IMR-90 (cell line): ENCODE data around the gene MPZL2. TPM values are rescaled to one million over a fixed set of nuclear protein-coding genes. Genes with fewer than 3 reads are reported as not detected.

Experiments used
- ATAC-seq: fragments of 200-7000 bp; cut with Tn5 transposase; 2 replicates; pipeline ENCODE4 v1.9.1; 2020; ENCODE audit warnings: low read depth, mild to moderate bottlenecking, moderate library complexity
- BruUV-seq: library from RNA; stranded (reverse); fragments of 400-500 nt; replicated peaks from 2 replicates; lab custom pipeline; 2021; lab: Mats Ljungman, UMichigan
- CTCF ChIA-PET: fragments of 300-600 bp; formaldehyde crosslinking; extraction: SDS; loops from one replicate; lab custom pipeline; 2021; ENCODE audit warnings: antibody characterized with exemption; lab: Yijun Ruan, JAX
- POLR2A ChIA-PET: fragments of 300-600 bp; sonication (Branson Sonifier 250); formaldehyde crosslinking; loops from one replicate; lab custom pipeline; 2022; ENCODE audit warnings: antibody characterized with exemption; ENCODE audit not compliant: unreplicated experiment; lab: Charles Lee
- DNase-seq: peaks from one replicate; pipeline ENCODE4 v3.0.0; 2013
- H2AFZ ChIP-seq: replicated peaks from 2 replicates; pipeline ENCODE3; 2013; ENCODE audit warnings: low read length, mild to moderate bottlenecking; ENCODE audit not compliant: poor library complexity
- H2AK5ac ChIP-seq: 2 replicates; pipeline ENCODE4 v1.6.1; 2013; ENCODE audit warnings: low read depth, low read length, inconsistent platforms
- H2AK9ac ChIP-seq: replicated peaks from 2 replicates; pipeline ENCODE3; 2013; ENCODE audit warnings: mild to moderate bottlenecking, low read depth, low read length, moderate library complexity; ENCODE audit not compliant: poor library complexity
- H2BK120ac ChIP-seq: 2 replicates; pipeline ENCODE4 v1.6.1; 2013; ENCODE audit warnings: low read depth, low read length, inconsistent platforms
- H2BK15ac ChIP-seq: 3 replicates; pipeline ENCODE4 v1.6.1; 2013; ENCODE audit warnings: low read depth, low read length, inconsistent platforms
- H2BK20ac ChIP-seq: 2 replicates; pipeline ENCODE4 v1.6.1; 2013; ENCODE audit warnings: low read depth, mild to moderate bottlenecking, inconsistent platforms, low read length, moderate library complexity
- H2BK5ac ChIP-seq: 2 replicates; pipeline ENCODE4 v1.6.1; 2013; ENCODE audit warnings: mild to moderate bottlenecking, low read depth, low read length, inconsistent platforms; ENCODE audit not compliant: poor library complexity, severe bottlenecking
- H3K14ac ChIP-seq: replicated peaks from 2 replicates; pipeline ENCODE4 v1.6.1; 2013; ENCODE audit warnings: low read depth, low read length, inconsistent platforms
- H3K18ac ChIP-seq: 2 replicates; pipeline ENCODE4 v1.6.1; 2013; ENCODE audit warnings: low read depth, low read length, control low read depth
- H3K23ac ChIP-seq: 2 replicates; pipeline ENCODE4 v1.6.1; 2013; ENCODE audit warnings: low read depth, low read length, inconsistent platforms
- H3K27ac ChIP-seq: 2 replicates; pipeline ENCODE4 v1.5.1; 2013; ENCODE audit warnings: mild to moderate bottlenecking, control low read depth, low read length; ENCODE audit not compliant: insufficient read depth
- H3K27me3 ChIP-seq: 2 replicates; pipeline ENCODE4 v1.6.1; 2013; ENCODE audit warnings: low read length; ENCODE audit not compliant: control insufficient read depth, insufficient read depth
- H3K36me3 ChIP-seq: 2 replicates; pipeline ENCODE4 v1.6.1; 2013; ENCODE audit warnings: low read length, mixed read lengths; ENCODE audit not compliant: control insufficient read depth, insufficient read depth
- H3K4ac ChIP-seq: 2 replicates; pipeline ENCODE4 v1.6.1; 2013; ENCODE audit warnings: low read depth, low read length, inconsistent platforms
- H3K4me1 ChIP-seq: 2 replicates; pipeline ENCODE4 v1.6.1; 2013; ENCODE audit warnings: low read length, mixed read lengths; ENCODE audit not compliant: control insufficient read depth, insufficient read depth
- H3K4me2 ChIP-seq: 2 replicates; pipeline ENCODE4 v1.6.1; 2013; ENCODE audit warnings: low read depth, mild to moderate bottlenecking, control low read depth, low read length, moderate library complexity
- H3K4me3 ChIP-seq: 2 replicates; pipeline ENCODE4 v1.5.1; 2013; ENCODE audit warnings: low read depth, mild to moderate bottlenecking, control low read depth, low read length, moderate library complexity; ENCODE audit not compliant: insufficient read depth
- H3K56ac ChIP-seq: 2 replicates; pipeline ENCODE4 v1.6.1; 2013; ENCODE audit warnings: low read length, inconsistent platforms; ENCODE audit not compliant: insufficient read depth; ENCODE audit errors: extremely low read depth
- H3K79me1 ChIP-seq, 2 experiments: 2 replicates each; pipeline ENCODE4 v1.6.1; 2013; ENCODE audit warnings: low read length in 2 of 2, inconsistent platforms in 1 of 2, low read depth in 1 of 2
- H3K9ac ChIP-seq: 2 replicates; pipeline ENCODE4 v1.6.1; 2013; ENCODE audit warnings: low read depth, low read length, control low read depth
- H3K9me1 ChIP-seq: 2 replicates; pipeline ENCODE4 v1.6.1; 2013; ENCODE audit warnings: low read length, inconsistent platforms; ENCODE audit not compliant: insufficient read depth
- H3K9me3 ChIP-seq: 2 replicates; pipeline ENCODE4 v1.6.1; 2013; ENCODE audit warnings: low read length; ENCODE audit not compliant: control insufficient read depth, insufficient read depth
- H4K20me1 ChIP-seq: 2 replicates; pipeline ENCODE4 v1.6.1; 2013; ENCODE audit warnings: low read length, inconsistent platforms; ENCODE audit not compliant: insufficient read depth
- H4K5ac ChIP-seq: 2 replicates; pipeline ENCODE4 v1.6.1; 2013; ENCODE audit warnings: mild to moderate bottlenecking, low read depth, low read length, control low read depth
- H4K8ac ChIP-seq, 2 experiments: 2 replicates each; pipeline ENCODE4 v1.6.1; 2013; ENCODE audit warnings: low read depth in 2 of 2, low read length in 2 of 2, control low read depth in 1 of 2, inconsistent platforms in 1 of 2
- H4K91ac ChIP-seq: 2 replicates; pipeline ENCODE4 v1.6.1; 2013; ENCODE audit warnings: low read depth, low read length, inconsistent platforms; ENCODE audit not compliant: insufficient read depth
- BHLHE40 ChIP-seq: fragments of 150-350 bp; IDR thresholded peaks from 2 replicates; pipeline ENCODE4 v1.6.1; 2016; ENCODE audit warnings: mild to moderate bottlenecking, low read depth, low read length
- CEBPB ChIP-seq: IDR thresholded peaks from 2 replicates; pipeline ENCODE4 v1.6.1; 2012; ENCODE audit warnings: low read depth, low read length, improper control_type of control experiment
- CHD1 ChIP-seq: IDR thresholded peaks from 2 replicates; pipeline ENCODE4 v1.6.1; 2012; ENCODE audit warnings: low read depth, low read length, improper control_type of control experiment
- FOS ChIP-seq: fragments of 150-350 bp; IDR thresholded peaks from 2 replicates; pipeline ENCODE4 v1.6.1; 2016; ENCODE audit warnings: low read depth, low read length
- MAFK ChIP-seq: IDR thresholded peaks from 2 replicates; pipeline ENCODE4 v1.6.1; 2012; ENCODE audit warnings: low read depth, low read length, improper control_type of control experiment
- MAZ ChIP-seq: IDR thresholded peaks from 2 replicates; pipeline ENCODE4 v1.6.1; 2012; ENCODE audit warnings: low read depth, mild to moderate bottlenecking, low read length, improper control_type of control experiment, moderate library complexity, borderline replicate concordance
- MXI1 ChIP-seq: IDR thresholded peaks from 2 replicates; pipeline ENCODE4 v1.6.1; 2012; ENCODE audit warnings: low read depth, mild to moderate bottlenecking, low read length, moderate library complexity, borderline replicate concordance
- NFE2L2 ChIP-seq: fragments of 150-350 bp; IDR thresholded peaks from 2 replicates; pipeline ENCODE4 v1.6.1; 2016; ENCODE audit warnings: low read depth, mild to moderate bottlenecking, low read length
- POLR2A ChIP-seq: IDR thresholded peaks from 2 replicates; pipeline ENCODE4 v1.6.1; 2012; ENCODE audit warnings: mild to moderate bottlenecking, low read depth, low read length
- RAD21 ChIP-seq: IDR thresholded peaks from 2 replicates; pipeline ENCODE4 v1.6.1; 2012; ENCODE audit warnings: low read length, improper control_type of control experiment
- RCOR1 ChIP-seq: IDR thresholded peaks from 2 replicates; pipeline ENCODE4 v1.6.1; 2012; ENCODE audit warnings: mild to moderate bottlenecking, low read length, improper control_type of control experiment; ENCODE audit not compliant: insufficient replicate concordance
- RFX5 ChIP-seq: IDR thresholded peaks from 2 replicates; pipeline ENCODE4 v1.8.0; 2012; ENCODE audit warnings: low read depth, mild to moderate bottlenecking, low read length, moderate library complexity
- SMC3 ChIP-seq: fragments of 150-350 bp; IDR thresholded peaks from 2 replicates; pipeline ENCODE4 v1.6.1; 2016; ENCODE audit warnings: low read depth, mild to moderate bottlenecking, antibody characterized with exemption, low read length, moderate library complexity
- WGBS, 2 experiments: methylation state at CpG; one replicate each; pipeline versions ENCODE4 v1.1.5 to v1.1.7; 2013; ENCODE audit warnings: missing lambda C conversion rate in 2 of 2; ENCODE audit not compliant: insufficient read length in 1 of 2; ENCODE audit errors: extremely low coverage in 2 of 2; 5-methylcytosine and 5-hydroxymethylcytosine counted together
- dilution Hi-C: fragments of 300-500 bp; cut with HindIII; formaldehyde crosslinking; loops from one replicate; pipeline ENCODE4 v1.14.3; 2018; ENCODE audit warnings: low sequenced_read_pairs; ENCODE audit not compliant: unreplicated experiment
- in situ Hi-C: fragments of 300-500 bp; cut with MboI; formaldehyde crosslinking; loops from 3 replicates; pipeline ENCODE4 v1.14.3; 2019; ENCODE audit warnings: low sequenced_read_pairs, inconsistent platforms, mixed read lengths
- intact Hi-C: fragments of 100-400 bp; cut with micrococcal nuclease; formaldehyde crosslinking; loops from 2 replicates; pipeline ENCODE4 v1.10.0; 2022
- polyA plus RNA-seq, 3 experiments: library from polyadenylated mRNA; depleted of rRNA; stranded (reverse); fragments of >200 nt; gene quantifications; 2 replicates each; pipeline ENCODE4 v1.2.3, GENCODE V29; 2012; ENCODE audit warnings: low replicate concordance in 1 of 3
- total RNA-seq: library from RNA; depleted of rRNA; stranded (reverse); fragments of >200 nt; gene quantifications from 2 replicates; pipeline ENCODE4 v1.2.3, GENCODE V29; 2012
- TF ChIP-seq, protein P1 (sequence below): fragments of 150-350 bp; IDR thresholded peaks from 2 replicates; pipeline ENCODE4 v1.6.1; 2017; ENCODE audit warnings: mild to moderate bottlenecking, antibody characterized with exemption, low read length, low read depth
- TF ChIP-seq, protein P2 (sequence below): fragments of 150-350 bp; IDR thresholded peaks from 2 replicates; pipeline ENCODE4 v1.6.1; 2016; ENCODE audit warnings: low read depth, mild to moderate bottlenecking, low read length, moderate library complexity, borderline replicate concordance
- TF ChIP-seq, protein P3 (sequence below): conservative IDR thresholded peaks from 2 replicates; pipeline ENCODE4 v1.5.1; 2012; ENCODE audit warnings: mild to moderate bottlenecking, low read depth, low read length, improper control_type of control experiment

The MPZL2 gene
- total and polyA plus RNA-seq, 2 of the 4 experiments (the other 2 are of a cell fraction): not detected

DNA sequence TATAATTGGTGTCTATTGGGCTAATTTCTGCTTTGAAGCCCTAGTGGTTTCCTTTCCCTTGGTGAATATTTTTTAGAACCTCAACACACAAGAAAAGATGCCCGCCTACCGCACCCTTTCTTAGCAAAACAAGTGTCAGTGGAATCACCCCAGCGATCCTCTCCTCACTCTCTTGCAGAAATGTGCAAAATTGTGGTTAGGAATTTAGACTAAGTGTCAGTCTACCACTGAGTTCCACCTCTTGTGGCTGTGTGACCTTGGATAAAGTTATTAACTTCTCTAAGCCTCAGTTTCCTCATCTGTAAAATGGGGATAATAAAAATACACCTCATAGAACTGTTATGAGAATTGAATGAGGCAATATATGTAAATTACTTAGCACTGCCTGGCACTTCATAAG lies 34.0 kb downstream of the MPZL2 start:
- Histone ChIP-seq H3K56ac (no peak overlapping the region), H3K79me1 (no peaks in the 10 kb centered on the region), H2AFZ (no peak overlapping the region), H3K4me3 (no peak overlapping the region), H3K9me1 (no peaks in the 10 kb centered on the region), H4K8ac (no peak overlapping the region), H2AK5ac (no peak overlapping the region), H3K9ac (no peak overlapping the region), H4K20me1 (no peaks in the 10 kb centered on the region), H3K14ac (no peak overlapping the region), H4K91ac (no peak overlapping the region), H2BK5ac (no peak overlapping the region), H2BK15ac (no peak overlapping the region), H3K27ac (no peak overlapping the region), H3K23ac (no peak overlapping the region), H3K4me1 (no peaks in the 10 kb centered on the region), H4K5ac (no peak overlapping the region), H2BK120ac (no peak overlapping the region), H3K9me3 (no peaks in the 10 kb centered on the region), H2BK20ac (no peak overlapping the region), H3K4ac (no peak overlapping the region), H3K18ac (no peak overlapping the region), H3K4me2 (no peak overlapping the region), H2AK9ac (no peak overlapping the region), H3K36me3 (no peaks in the 10 kb centered on the region), H3K27me3 (no peaks in the 10 kb centered on the region; the same call in 1 of the 2 replicates)
- no peak for ATAC-seq
- dilution Hi-C loops: no loop called here
- no CpG with 5 or more reads among the region's 3 CpGs for WGBS, 2 experiments
- ChIA-PET CTCF (no interaction called here), POLR2A (no interaction called here)
- no TSS peak for BruUV-seq
- no peak for TF ChIP-seq CHD1
- no peak for TF ChIP-seq CEBPB
- no peak for TF ChIP-seq SMC3
- no peak for TF ChIP-seq FOS
- no peak for TF ChIP-seq BHLHE40
- no peak for TF ChIP-seq POLR2A
- TF ChIP-seq, protein P1, sequence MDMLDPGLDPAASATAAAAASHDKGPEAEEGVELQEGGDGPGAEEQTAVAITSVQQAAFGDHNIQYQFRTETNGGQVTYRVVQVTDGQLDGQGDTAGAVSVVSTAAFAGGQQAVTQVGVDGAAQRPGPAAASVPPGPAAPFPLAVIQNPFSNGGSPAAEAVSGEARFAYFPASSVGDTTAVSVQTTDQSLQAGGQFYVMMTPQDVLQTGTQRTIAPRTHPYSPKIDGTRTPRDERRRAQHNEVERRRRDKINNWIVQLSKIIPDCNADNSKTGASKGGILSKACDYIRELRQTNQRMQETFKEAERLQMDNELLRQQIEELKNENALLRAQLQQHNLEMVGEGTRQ: no peak
- TF ChIP-seq, protein P2, sequence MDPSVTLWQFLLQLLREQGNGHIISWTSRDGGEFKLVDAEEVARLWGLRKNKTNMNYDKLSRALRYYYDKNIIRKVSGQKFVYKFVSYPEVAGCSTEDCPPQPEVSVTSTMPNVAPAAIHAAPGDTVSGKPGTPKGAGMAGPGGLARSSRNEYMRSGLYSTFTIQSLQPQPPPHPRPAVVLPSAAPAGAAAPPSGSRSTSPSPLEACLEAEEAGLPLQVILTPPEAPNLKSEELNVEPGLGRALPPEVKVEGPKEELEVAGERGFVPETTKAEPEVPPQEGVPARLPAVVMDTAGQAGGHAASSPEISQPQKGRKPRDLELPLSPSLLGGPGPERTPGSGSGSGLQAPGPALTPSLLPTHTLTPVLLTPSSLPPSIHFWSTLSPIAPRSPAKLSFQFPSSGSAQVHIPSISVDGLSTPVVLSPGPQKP: no peak
- TF ChIP-seq MAZ: no peak
- TF ChIP-seq RCOR1: no peak
- TF ChIP-seq RAD21: no peak
- TF ChIP-seq NFE2L2: no peak
- TF ChIP-seq RFX5: no peak
- TF ChIP-seq, protein P3, sequence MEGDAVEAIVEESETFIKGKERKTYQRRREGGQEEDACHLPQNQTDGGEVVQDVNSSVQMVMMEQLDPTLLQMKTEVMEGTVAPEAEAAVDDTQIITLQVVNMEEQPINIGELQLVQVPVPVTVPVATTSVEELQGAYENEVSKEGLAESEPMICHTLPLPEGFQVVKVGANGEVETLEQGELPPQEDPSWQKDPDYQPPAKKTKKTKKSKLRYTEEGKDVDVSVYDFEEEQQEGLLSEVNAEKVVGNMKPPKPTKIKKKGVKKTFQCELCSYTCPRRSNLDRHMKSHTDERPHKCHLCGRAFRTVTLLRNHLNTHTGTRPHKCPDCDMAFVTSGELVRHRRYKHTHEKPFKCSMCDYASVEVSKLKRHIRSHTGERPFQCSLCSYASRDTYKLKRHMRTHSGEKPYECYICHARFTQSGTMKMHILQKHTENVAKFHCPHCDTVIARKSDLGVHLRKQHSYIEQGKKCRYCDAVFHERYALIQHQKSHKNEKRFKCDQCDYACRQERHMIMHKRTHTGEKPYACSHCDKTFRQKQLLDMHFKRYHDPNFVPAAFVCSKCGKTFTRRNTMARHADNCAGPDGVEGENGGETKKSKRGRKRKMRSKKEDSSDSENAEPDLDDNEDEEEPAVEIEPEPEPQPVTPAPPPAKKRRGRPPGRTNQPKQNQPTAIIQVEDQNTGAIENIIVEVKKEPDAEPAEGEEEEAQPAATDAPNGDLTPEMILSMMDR: no peak
- no peak for TF ChIP-seq MXI1
- TF ChIP-seq MAFK: no peak
- DNase-seq: no peak
- intact Hi-C loops: no loop called here
- in situ Hi-C loops: no loop called here
